ENCODE measurements around the gene FARS2.

FARS2 gene

DNA sequence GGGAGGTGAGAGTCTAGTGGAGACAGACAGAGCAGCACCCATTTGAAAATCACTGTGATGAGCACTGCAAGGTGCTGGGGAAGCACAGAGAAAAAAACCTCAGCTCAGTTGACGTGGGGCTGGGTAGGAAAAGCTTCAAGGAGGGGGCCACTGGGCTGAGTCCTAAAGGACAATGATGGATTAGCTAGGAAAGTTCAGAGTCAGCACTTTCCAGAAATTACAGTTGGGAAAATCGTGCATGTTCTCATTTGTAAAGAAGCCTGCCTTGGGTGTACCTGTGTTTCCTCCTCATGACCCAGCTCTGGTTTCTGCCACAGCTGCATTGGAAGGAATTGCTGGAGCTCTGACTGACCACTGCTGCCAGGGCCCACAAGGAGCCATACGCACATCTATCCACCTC lies 221.3 kb downstream of the FARS2 start:
- no peak overlapping the region for H2AFZ ChIP-seq (ENCODE audit: low read depth, low read length)
- H3K27me3 ChIP-seq (ENCODE audit: insufficient read depth, low read length, poor library complexity): no peaks in the 10 kb centered on the region
- DNase-seq (no peak), ATAC-seq (ENCODE audit: insufficient read depth, low read depth) (no peak)
- H3K36me3 ChIP-seq (ENCODE audit: insufficient read depth, low read length): peaks cover 6% of the 10 kb centered on the region; the same call in 1 of the 2 replicates
- no peaks in the 10 kb centered on the region; the same call in 1 of the 2 replicates for H4K20me1 ChIP-seq (ENCODE audit: insufficient read depth, low read length)
- peaks cover 4% of the 10 kb centered on the region; the same call in 1 of the 2 replicates for H3K4me1 ChIP-seq (ENCODE audit: insufficient read depth, low read length)
- H3K9ac ChIP-seq (ENCODE audit: low read depth, low read length): no peak overlapping the region
- H3K4me3 ChIP-seq (ENCODE audit: low read depth in 1 of 2, low read length in 2 of 2): no peak overlapping the region
- H3K4me2 ChIP-seq (ENCODE audit: insufficient read depth, low read length): no peak overlapping the region
- H3K9me3 ChIP-seq (ENCODE audit: insufficient read depth, low read length, severe bottlenecking): no peaks in the 10 kb centered on the region
- TF ChIP-seq, protein P1, sequence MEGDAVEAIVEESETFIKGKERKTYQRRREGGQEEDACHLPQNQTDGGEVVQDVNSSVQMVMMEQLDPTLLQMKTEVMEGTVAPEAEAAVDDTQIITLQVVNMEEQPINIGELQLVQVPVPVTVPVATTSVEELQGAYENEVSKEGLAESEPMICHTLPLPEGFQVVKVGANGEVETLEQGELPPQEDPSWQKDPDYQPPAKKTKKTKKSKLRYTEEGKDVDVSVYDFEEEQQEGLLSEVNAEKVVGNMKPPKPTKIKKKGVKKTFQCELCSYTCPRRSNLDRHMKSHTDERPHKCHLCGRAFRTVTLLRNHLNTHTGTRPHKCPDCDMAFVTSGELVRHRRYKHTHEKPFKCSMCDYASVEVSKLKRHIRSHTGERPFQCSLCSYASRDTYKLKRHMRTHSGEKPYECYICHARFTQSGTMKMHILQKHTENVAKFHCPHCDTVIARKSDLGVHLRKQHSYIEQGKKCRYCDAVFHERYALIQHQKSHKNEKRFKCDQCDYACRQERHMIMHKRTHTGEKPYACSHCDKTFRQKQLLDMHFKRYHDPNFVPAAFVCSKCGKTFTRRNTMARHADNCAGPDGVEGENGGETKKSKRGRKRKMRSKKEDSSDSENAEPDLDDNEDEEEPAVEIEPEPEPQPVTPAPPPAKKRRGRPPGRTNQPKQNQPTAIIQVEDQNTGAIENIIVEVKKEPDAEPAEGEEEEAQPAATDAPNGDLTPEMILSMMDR (IDR thresholded peaks at IDR 0.05; ENCODE audit: borderline replicate concordance, extremely low read depth, low read length, poor library complexity, severe bottlenecking): no peak
- TF ChIP-seq EZH2 (IDR thresholded peaks at IDR 0.05; ENCODE audit: borderline replicate concordance, low read depth, low read length, severe bottlenecking): no peak
- no peak overlapping the region for H3K27ac ChIP-seq (ENCODE audit: low read length)
- H3K79me2 ChIP-seq (ENCODE audit: insufficient read depth, low read length): no peaks in the 10 kb centered on the region

GRCh38 chr6:5484692-5485091 lies 223.4 kb downstream of the FARS2 start:
- Histone ChIP-seq H3K9me3 (ENCODE audit: insufficient read depth, low read length, severe bottlenecking) (no peaks in the 10 kb centered on the region), H3K9ac (ENCODE audit: low read depth, low read length) (no peak overlapping the region), H3K4me1 (ENCODE audit: insufficient read depth, low read length) (peaks cover 4% of the 10 kb centered on the region; the same call in 1 of the 2 replicates), H3K36me3 (ENCODE audit: insufficient read depth, low read length) (peaks cover 6% of the 10 kb centered on the region; the same call in 1 of the 2 replicates), H3K27ac (ENCODE audit: low read length) (no peak overlapping the region), H3K4me3 (ENCODE audit: low read depth in 1 of 2, low read length in 2 of 2) (no peak overlapping the region), H2AFZ (ENCODE audit: low read depth, low read length) (no peak overlapping the region), H3K27me3 (ENCODE audit: insufficient read depth, low read length, poor library complexity) (no peaks in the 10 kb centered on the region), H4K20me1 (ENCODE audit: insufficient read depth, low read length) (no peaks in the 10 kb centered on the region; the same call in 1 of the 2 replicates), H3K79me2 (ENCODE audit: insufficient read depth, low read length) (no peaks in the 10 kb centered on the region), H3K4me2 (ENCODE audit: insufficient read depth, low read length) (no peak overlapping the region)
- DNase-seq: no peak
- ATAC-seq (ENCODE audit: insufficient read depth, low read depth): no peak
- TF ChIP-seq EZH2 (IDR thresholded peaks at IDR 0.05; ENCODE audit: borderline replicate concordance, low read depth, low read length, severe bottlenecking): no peak
- TF ChIP-seq, protein P1 (IDR thresholded peaks at IDR 0.05; ENCODE audit: borderline replicate concordance, extremely low read depth, low read length, poor library complexity, severe bottlenecking): no peak

- no peak overlapping the region for H3K27ac ChIP-seq (ENCODE audit: low read length)
- no peak overlapping the region for H3K4me3 ChIP-seq (ENCODE audit: low read depth in 1 of 2, low read length in 2 of 2)
- H2AFZ ChIP-seq (ENCODE audit: low read depth, low read length): no peak overlapping the region
- TF ChIP-seq EZH2 (IDR thresholded peaks at IDR 0.05; ENCODE audit: borderline replicate concordance, low read depth, low read length, severe bottlenecking): no peak
- TF ChIP-seq, protein P1 (IDR thresholded peaks at IDR 0.05; ENCODE audit: borderline replicate concordance, extremely low read depth, low read length, poor library complexity, severe bottlenecking): no peak
- H3K27me3 ChIP-seq (ENCODE audit: insufficient read depth, low read length, poor library complexity): no peaks in the 10 kb centered on the region
- H3K4me1 ChIP-seq (ENCODE audit: insufficient read depth, low read length): peaks cover 4% of the 10 kb centered on the region; the same call in 1 of the 2 replicates
- no peak overlapping the region for H3K4me2 ChIP-seq (ENCODE audit: insufficient read depth, low read length)
- ATAC-seq (ENCODE audit: insufficient read depth, low read depth) (0 out of 3 replicates have a peak, but pooled peaks have one; percentile 19), DNase-seq (no peak)
- no peaks in the 10 kb centered on the region; the same call in 1 of the 2 replicates for H4K20me1 ChIP-seq (ENCODE audit: insufficient read depth, low read length)
- H3K36me3 ChIP-seq (ENCODE audit: insufficient read depth, low read length): peaks cover 6% of the 10 kb centered on the region; the same call in 1 of the 2 replicates
- H3K9me3 ChIP-seq (ENCODE audit: insufficient read depth, low read length, severe bottlenecking): no peaks in the 10 kb centered on the region
- H3K79me2 ChIP-seq (ENCODE audit: insufficient read depth, low read length): no peaks in the 10 kb centered on the region; the same call in 1 of the 2 replicates
- no peak overlapping the region for H3K9ac ChIP-seq (ENCODE audit: low read depth, low read length)
Measured at GRCh38 chr6:5486214-5486613, 224.9 kb downstream of the FARS2 start.
